HepG2 (cell line): Measurements from ENCODE around the gene NTMT1. TPM values are rescaled to one million over a fixed set of nuclear protein-coding genes. Genes with fewer than 3 reads are reported as not detected.

Experiments used
- GATAD2A ChIP-seq: IDR thresholded peaks from 2 replicates; pipeline ENCODE4 v1.6.1; 2016
- GTF3A ChIP-seq: sonication (generic); formaldehyde crosslinking; conservative IDR thresholded peaks from 2 replicates; pipeline ENCODE4 v1.4.0; 2020; ENCODE audit warnings: mild to moderate bottlenecking, missing genetic modification reagents
- HOXA9 ChIP-seq: sonication (generic); formaldehyde crosslinking; IDR thresholded peaks from 2 replicates; pipeline ENCODE4 v1.8.1; 2022; ENCODE audit warnings: missing genetic modification reagents, mild to moderate bottlenecking, moderate library complexity, borderline replicate concordance
- MEF2D ChIP-seq: sonication (generic); formaldehyde crosslinking; IDR thresholded peaks from 2 replicates; pipeline ENCODE4 v1.5.1; 2020; ENCODE audit warnings: mild to moderate bottlenecking, missing genetic modification reagents
- NR3C1 ChIP-seq: sonication (generic); formaldehyde crosslinking; IDR thresholded peaks from 2 replicates; pipeline ENCODE4 v1.4.0; 2020; ENCODE audit warnings: missing genetic modification reagents
- RFXANK ChIP-seq: IDR thresholded peaks from 2 replicates; pipeline ENCODE4 v1.6.1; 2016
- TBP ChIP-seq: sonication (generic); formaldehyde crosslinking; IDR thresholded peaks from 2 replicates; pipeline ENCODE4 v1.5.0; 2020; ENCODE audit warnings: missing genetic modification reagents
- TBX2 ChIP-seq: sonication (generic); formaldehyde crosslinking; IDR thresholded peaks from 2 replicates; pipeline ENCODE4 v1.5.0; 2020; ENCODE audit warnings: missing genetic modification reagents, mild to moderate bottlenecking, borderline replicate concordance
- XBP1 ChIP-seq: sonication (generic); formaldehyde crosslinking; IDR thresholded peaks from 2 replicates; pipeline ENCODE4 v1.5.0; 2020; ENCODE audit warnings: missing genetic modification reagents
- ZBTB20 ChIP-seq: sonication (generic); formaldehyde crosslinking; IDR thresholded peaks from 2 replicates; pipeline ENCODE4 v1.8.1; 2023; ENCODE audit warnings: missing genetic modification reagents, low read depth, mild to moderate bottlenecking, borderline replicate concordance
- ZKSCAN1 ChIP-seq: fragments of 150-350 bp; IDR thresholded peaks from 2 replicates; pipeline ENCODE4 v1.6.1; 2014; ENCODE audit warnings: low read length
- ZMYM4 ChIP-seq: sonication (generic); formaldehyde crosslinking; IDR thresholded peaks from 2 replicates; pipeline ENCODE4 v1.8.1; 2023; ENCODE audit warnings: mild to moderate bottlenecking, missing genetic modification reagents
- ZNF205 ChIP-seq: IDR thresholded peaks from 2 replicates; pipeline ENCODE4 v1.6.1; 2018; ENCODE audit warnings: missing biosample characterization, missing genetic modification reagents
- ZNF766 ChIP-seq: sonication (generic); formaldehyde crosslinking; IDR thresholded peaks from 2 replicates; pipeline ENCODE4 v1.5.0; 2020; ENCODE audit warnings: missing genetic modification reagents, borderline replicate concordance
- polyA plus RNA-seq, 8 experiments: library from polyadenylated mRNA; depleted of rRNA in 3 of 8; stranded (reverse) in 7 of 8; unstranded in 1 of 8; fragments of >200 nt; fragmentation: Illumina TruSeq in 4 of 8; extraction: Trizol in 4 of 8; gene quantifications; 2 replicates each; pipeline versions ENCODE4 v1.2.1 to v1.2.3, GENCODE V29; 2011 to 2016; ENCODE audit warnings: low read depth in 4 of 8, missing spikeins in 1 of 8, mixed read lengths in 1 of 8; ENCODE audit not compliant: insufficient read depth in 1 of 8
- total RNA-seq, 5 experiments: library from RNA; depleted of rRNA; stranded (reverse); fragments of >200 nt; fragmentation: Illumina TruSeq; extraction: Trizol; gene quantifications; 2 replicates each; pipeline ENCODE4 v1.2.3, GENCODE V29; 2016; ENCODE audit warnings: low read depth in 1 of 5
- TF ChIP-seq, protein P1 (sequence below): sonication (generic); formaldehyde crosslinking; IDR thresholded peaks from 2 replicates; pipeline ENCODE4 v1.9.0; 2021; ENCODE audit warnings: missing genetic modification reagents, mild to moderate bottlenecking, borderline replicate concordance
- TF ChIP-seq, protein P2 (sequence below): IDR thresholded peaks from 2 replicates; pipeline ENCODE4 v1.4.0; 2020; ENCODE audit warnings: mild to moderate bottlenecking, missing genetic modification reagents
- TF ChIP-seq, protein P3 (sequence below): sonication (generic); formaldehyde crosslinking; IDR thresholded peaks from 2 replicates; pipeline ENCODE4 v1.4.0; 2020; ENCODE audit warnings: missing genetic modification reagents
- TF ChIP-seq, protein P4 (sequence below): sonication (generic); formaldehyde crosslinking; IDR thresholded peaks from 2 replicates; pipeline ENCODE4 v1.5.1; 2020; ENCODE audit warnings: missing genetic modification reagents, mild to moderate bottlenecking, borderline replicate concordance
- TF ChIP-seq, protein P5 (sequence below): sonication (generic); formaldehyde crosslinking; IDR thresholded peaks from 2 replicates; pipeline ENCODE4 v1.8.0; 2022; ENCODE audit warnings: missing genetic modification reagents, mild to moderate bottlenecking, borderline replicate concordance

Gene NTMT1
- total and polyA plus RNA-seq, 2 of the 13 experiments (the other 11 are each of a cell fraction or from before 2014, with no cell fraction given): 49.1 to 53.8 TPM

DNA sequence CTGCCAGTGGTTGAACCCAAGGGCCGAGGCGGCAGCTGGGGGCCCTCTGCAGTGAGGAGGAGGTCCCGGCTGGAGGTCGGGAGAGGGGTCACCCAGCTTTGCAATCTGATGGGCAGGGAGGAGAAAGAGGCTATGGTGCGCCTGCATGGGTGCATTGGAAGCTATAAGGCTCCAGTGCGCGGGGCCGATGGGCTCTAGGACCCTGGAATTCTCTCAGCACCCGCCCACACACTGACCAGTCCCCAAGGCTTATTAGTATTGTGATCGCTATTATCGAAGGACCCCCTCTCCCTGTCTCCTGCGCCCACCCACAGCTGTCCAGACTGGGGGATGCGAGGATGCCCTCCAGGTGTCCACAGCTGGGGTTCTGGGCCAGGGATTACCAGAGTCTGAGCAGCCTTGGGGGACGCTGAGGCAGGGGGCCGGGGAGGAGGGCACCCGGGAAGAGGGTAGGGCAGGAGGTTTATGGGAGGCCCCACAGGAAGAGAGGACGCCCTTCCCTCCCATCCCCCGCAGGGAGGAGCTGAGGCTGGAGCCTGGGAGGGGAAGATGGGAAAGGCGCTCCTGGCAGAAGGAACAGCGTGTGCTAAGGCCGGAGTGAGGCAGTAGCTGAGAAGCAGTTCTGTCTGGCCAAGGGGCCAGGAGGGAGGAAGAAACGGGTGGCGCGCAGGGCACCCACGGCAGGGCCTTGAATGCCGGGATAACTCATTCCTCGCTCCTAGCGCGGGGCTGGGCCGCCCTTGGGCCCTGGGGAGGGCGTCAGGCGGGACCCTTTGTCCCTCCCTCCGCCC, 29.2 kb upstream of the NTMT1 start (continued):
- TF ChIP-seq NR3C1 (no peak), ZMYM4 (peak; percentile 57; the same call in 1 of the 2 replicates), XBP1 (CRISPR knock-in tag) (no peak), TBX2 (CRISPR knock-in tag) (no peak; the same call in 1 of the 2 replicates), ZBTB20 (CRISPR knock-in tag) (no peak), ZNF766 (CRISPR knock-in tag) (peak; percentile 14; the same call in 1 of the 2 replicates), MEF2D (CRISPR knock-in tag) (peak; percentile 47; the same call in 1 of the 2 replicates), ZKSCAN1 (no peak), HOXA9 (no peak), ZNF205 (CRISPR knock-in tag) (peak; percentile 70; the same call in 1 of the 2 replicates), TBP (CRISPR knock-in tag) (no peak), GATAD2A (CRISPR knock-in tag) (peak; percentile 57; the same call in 1 of the 2 replicates), RFXANK (no peak), GTF3A (CRISPR knock-in tag) (0 out of 2 replicates have a peak, but pooled peaks have one; percentile 18)
- TF ChIP-seq, protein P1, sequence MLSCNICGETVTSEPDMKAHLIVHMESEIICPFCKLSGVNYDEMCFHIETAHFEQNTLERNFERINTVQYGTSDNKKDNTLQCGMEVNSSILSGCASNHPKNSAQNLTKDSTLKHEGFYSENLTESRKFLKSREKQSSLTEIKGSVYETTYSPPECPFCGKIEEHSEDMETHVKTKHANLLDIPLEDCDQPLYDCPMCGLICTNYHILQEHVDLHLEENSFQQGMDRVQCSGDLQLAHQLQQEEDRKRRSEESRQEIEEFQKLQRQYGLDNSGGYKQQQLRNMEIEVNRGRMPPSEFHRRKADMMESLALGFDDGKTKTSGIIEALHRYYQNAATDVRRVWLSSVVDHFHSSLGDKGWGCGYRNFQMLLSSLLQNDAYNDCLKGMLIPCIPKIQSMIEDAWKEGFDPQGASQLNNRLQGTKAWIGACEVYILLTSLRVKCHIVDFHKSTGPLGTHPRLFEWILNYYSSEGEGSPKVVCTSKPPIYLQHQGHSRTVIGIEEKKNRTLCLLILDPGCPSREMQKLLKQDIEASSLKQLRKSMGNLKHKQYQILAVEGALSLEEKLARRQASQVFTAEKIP: no peak
- TF ChIP-seq, protein P2, sequence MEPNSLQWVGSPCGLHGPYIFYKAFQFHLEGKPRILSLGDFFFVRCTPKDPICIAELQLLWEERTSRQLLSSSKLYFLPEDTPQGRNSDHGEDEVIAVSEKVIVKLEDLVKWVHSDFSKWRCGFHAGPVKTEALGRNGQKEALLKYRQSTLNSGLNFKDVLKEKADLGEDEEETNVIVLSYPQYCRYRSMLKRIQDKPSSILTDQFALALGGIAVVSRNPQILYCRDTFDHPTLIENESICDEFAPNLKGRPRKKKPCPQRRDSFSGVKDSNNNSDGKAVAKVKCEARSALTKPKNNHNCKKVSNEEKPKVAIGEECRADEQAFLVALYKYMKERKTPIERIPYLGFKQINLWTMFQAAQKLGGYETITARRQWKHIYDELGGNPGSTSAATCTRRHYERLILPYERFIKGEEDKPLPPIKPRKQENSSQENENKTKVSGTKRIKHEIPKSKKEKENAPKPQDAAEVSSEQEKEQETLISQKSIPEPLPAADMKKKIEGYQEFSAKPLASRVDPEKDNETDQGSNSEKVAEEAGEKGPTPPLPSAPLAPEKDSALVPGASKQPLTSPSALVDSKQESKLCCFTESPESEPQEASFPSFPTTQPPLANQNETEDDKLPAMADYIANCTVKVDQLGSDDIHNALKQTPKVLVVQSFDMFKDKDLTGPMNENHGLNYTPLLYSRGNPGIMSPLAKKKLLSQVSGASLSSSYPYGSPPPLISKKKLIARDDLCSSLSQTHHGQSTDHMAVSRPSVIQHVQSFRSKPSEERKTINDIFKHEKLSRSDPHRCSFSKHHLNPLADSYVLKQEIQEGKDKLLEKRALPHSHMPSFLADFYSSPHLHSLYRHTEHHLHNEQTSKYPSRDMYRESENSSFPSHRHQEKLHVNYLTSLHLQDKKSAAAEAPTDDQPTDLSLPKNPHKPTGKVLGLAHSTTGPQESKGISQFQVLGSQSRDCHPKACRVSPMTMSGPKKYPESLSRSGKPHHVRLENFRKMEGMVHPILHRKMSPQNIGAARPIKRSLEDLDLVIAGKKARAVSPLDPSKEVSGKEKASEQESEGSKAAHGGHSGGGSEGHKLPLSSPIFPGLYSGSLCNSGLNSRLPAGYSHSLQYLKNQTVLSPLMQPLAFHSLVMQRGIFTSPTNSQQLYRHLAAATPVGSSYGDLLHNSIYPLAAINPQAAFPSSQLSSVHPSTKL (CRISPR knock-in tag): no peak
- TF ChIP-seq, protein P3, sequence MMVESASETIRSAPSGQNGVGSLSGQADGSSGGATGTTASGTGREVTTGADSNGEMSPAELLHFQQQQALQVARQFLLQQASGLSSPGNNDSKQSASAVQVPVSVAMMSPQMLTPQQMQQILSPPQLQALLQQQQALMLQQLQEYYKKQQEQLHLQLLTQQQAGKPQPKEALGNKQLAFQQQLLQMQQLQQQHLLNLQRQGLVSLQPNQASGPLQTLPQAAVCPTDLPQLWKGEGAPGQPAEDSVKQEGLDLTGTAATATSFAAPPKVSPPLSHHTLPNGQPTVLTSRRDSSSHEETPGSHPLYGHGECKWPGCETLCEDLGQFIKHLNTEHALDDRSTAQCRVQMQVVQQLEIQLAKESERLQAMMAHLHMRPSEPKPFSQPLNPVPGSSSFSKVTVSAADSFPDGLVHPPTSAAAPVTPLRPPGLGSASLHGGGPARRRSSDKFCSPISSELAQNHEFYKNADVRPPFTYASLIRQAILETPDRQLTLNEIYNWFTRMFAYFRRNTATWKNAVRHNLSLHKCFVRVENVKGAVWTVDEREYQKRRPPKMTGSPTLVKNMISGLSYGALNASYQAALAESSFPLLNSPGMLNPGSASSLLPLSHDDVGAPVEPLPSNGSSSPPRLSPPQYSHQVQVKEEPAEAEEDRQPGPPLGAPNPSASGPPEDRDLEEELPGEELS: no peak; the same call in 1 of the 2 replicates
- TF ChIP-seq, protein P4, sequence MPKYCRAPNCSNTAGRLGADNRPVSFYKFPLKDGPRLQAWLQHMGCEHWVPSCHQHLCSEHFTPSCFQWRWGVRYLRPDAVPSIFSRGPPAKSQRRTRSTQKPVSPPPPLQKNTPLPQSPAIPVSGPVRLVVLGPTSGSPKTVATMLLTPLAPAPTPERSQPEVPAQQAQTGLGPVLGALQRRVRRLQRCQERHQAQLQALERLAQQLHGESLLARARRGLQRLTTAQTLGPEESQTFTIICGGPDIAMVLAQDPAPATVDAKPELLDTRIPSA: no peak
- TF ChIP-seq, protein P5, sequence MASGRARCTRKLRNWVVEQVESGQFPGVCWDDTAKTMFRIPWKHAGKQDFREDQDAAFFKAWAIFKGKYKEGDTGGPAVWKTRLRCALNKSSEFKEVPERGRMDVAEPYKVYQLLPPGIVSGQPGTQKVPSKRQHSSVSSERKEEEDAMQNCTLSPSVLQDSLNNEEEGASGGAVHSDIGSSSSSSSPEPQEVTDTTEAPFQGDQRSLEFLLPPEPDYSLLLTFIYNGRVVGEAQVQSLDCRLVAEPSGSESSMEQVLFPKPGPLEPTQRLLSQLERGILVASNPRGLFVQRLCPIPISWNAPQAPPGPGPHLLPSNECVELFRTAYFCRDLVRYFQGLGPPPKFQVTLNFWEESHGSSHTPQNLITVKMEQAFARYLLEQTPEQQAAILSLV (CRISPR knock-in tag): no peak
